Measurements from ENCODE around the gene KLHL3.

KLHL3 gene

DNA sequence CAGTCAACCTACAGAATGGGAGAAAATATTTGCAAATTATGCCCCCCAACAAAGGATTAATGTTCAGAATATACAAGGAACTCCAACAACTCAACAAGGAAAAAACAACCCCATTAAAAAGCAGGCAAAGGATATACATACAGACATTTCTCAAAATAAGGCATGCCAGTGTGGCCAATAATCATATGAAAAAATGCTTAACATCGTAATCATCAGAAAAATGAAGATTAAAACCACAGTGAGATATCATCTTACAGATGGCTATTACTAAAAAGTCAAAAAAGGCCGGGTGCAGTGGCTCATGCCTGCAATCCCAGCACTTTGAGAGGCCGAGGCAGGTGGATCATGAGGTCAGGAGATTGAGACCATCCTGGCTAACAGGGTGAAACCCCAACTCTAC, 103.2 kb downstream of the KLHL3 start:
- H3K4me1 Mint-ChIP-seq (ENCODE audit: low read depth), result no peaks in the 10 kb centered on the region
- no peaks in the 10 kb centered on the region for H3K27me3 Mint-ChIP-seq (ENCODE audit: low read depth)
- no peak overlapping the region for H3K4me3 Mint-ChIP-seq
- H3K9me3 Mint-ChIP-seq, result no peaks in the 10 kb centered on the region
- H3K36me3 Mint-ChIP-seq (ENCODE audit: low read depth), result no peaks in the 10 kb centered on the region
- no peak overlapping the region for H3K27ac Mint-ChIP-seq

DNA sequence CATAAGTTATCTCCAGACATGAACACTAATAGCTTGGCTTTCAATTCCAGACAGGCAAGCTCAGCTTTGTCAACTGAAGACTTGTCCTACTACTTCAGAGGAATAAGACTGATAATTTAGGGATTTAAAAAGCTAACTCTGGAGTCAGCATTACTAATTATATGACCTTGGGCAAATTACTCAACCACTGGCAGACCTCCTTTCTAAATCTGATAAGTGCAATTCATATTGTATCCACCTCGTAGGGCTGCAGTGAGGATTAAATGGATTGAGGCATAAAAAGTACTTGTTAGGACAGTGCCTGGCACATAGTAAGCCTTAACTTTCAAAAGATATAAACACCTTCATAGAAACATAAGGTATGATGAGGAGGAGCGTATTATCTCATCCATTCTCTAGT, 104.4 kb downstream of the KLHL3 start:
- no peaks in the 10 kb centered on the region for H3K9me3 Mint-ChIP-seq
- no peak overlapping the region for H3K27ac Mint-ChIP-seq
- no peaks in the 10 kb centered on the region for H3K4me1 Mint-ChIP-seq (ENCODE audit: low read depth)
- no peaks in the 10 kb centered on the region for H3K27me3 Mint-ChIP-seq (ENCODE audit: low read depth)
- no peak overlapping the region for H3K4me3 Mint-ChIP-seq
- no peaks in the 10 kb centered on the region for H3K36me3 Mint-ChIP-seq (ENCODE audit: low read depth)

DNA sequence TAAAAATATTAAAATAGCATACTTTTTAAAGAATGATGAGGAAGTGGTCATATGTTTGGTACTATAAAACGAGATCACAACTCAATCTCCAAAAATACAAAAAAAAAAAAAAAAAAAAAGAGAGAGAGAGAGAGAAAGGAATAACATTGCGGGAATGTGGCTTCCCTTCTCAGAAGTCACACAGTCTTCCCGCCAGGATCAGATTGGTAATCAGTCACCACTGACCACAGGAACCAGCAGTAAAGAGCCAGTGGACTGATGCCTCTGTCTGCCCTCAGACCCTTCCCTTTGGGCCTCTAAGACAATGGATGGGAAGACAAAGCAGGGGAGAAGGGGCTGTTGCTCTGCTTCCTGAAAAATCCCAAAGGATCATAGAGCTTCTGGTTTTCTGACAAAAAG, 104.9 kb downstream of the KLHL3 start:
- no peaks in the 10 kb centered on the region for H3K4me1 Mint-ChIP-seq (ENCODE audit: low read depth)
- no peak overlapping the region for H3K4me3 Mint-ChIP-seq
- H3K27ac Mint-ChIP-seq, result no peak overlapping the region
- no peaks in the 10 kb centered on the region for H3K9me3 Mint-ChIP-seq
- H3K36me3 Mint-ChIP-seq (ENCODE audit: low read depth), result no peaks in the 10 kb centered on the region
- no peaks in the 10 kb centered on the region for H3K27me3 Mint-ChIP-seq (ENCODE audit: low read depth)

DNA sequence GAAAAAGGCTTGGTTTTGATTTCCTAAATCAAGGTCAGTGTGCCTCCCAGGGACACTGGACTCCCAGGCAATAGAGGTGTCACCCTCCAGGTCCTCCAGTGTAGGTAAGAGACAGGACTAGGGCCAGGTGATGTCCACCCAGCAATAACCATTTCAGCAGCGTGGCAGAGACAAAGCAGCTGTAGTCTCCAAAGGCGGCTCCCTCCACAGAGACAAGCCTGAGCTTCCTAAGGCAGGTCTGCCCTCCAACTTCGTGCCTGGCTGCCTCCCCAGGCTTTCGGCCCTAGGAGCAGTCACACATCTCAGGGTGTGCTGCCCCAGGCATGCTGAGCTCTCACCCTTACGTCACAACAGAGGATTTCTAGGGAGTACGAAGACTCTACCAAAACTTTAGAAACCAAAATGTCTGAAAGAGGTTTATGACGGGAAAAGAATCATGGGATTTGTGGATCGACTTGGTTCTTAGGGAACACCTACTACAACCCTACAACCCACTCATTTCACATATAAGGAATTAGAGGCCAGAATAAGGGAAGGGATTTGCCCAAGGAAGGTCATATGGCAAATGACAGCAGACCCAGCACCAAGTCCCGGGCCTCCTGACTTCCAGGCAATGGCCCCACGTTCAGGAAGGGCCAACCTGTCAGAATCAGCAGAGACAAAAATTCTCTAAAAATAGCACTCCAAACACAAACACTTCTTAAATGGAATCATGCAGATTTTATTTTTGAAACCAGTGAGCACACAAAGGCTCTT, 105.5 kb downstream of the KLHL3 start:
- no peaks in the 10 kb centered on the region for H3K4me1 Mint-ChIP-seq (ENCODE audit: low read depth)
- H3K4me3 Mint-ChIP-seq, result no peak overlapping the region
- no peaks in the 10 kb centered on the region for H3K27me3 Mint-ChIP-seq (ENCODE audit: low read depth)
- H3K27ac Mint-ChIP-seq, result no peak overlapping the region
- H3K36me3 Mint-ChIP-seq (ENCODE audit: low read depth), result no peaks in the 10 kb centered on the region
- no peaks in the 10 kb centered on the region for H3K9me3 Mint-ChIP-seq

DNA sequence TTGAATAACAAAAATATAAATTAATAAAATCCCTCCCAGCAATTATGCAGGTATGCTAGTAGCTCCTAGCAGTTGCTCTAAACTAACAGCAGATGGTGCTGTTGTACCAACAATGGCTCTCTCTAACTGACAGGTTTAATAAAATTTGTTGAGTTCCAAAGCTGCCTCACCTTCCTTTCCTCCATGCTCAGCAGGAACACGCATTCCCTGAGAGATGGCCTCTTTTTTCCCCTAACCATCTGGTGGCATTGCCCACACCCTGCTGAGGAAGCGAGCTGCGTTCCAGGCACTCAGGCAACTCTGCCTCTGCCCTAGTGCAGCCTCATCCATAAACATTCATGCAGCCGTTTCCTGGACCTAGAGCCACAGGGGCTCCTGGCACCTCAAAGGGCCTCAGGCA, 106.2 kb downstream of the KLHL3 start:
- Mint-ChIP-seq H3K36me3 (ENCODE audit: low read depth) (no peaks in the 10 kb centered on the region), H3K9me3 (no peaks in the 10 kb centered on the region), H3K4me3 (no peak overlapping the region), H3K4me1 (ENCODE audit: low read depth) (no peaks in the 10 kb centered on the region), H3K27ac (no peak overlapping the region), H3K27me3 (ENCODE audit: low read depth) (no peaks in the 10 kb centered on the region)

DNA sequence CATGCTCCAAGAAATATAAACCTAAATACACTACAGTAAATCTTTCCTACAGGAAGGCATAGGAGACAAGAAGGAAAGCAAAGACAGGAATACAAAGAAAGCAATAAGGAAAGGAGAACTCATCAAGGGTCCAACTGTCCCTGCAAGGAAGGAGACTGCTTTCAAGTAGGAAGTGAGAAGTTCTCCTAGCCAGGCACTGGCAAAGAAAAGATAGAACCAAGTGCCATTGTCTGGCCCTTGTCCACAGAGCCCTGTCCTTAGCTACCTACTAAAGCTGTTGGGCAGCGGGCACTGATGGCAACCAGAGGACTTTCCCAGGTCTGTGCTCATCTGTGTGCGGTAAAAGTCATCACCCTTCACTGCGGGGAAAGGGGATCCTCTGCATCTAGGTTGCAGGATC, 108.2 kb downstream of the KLHL3 start:
- Mint-ChIP-seq H3K9me3 (no peaks in the 10 kb centered on the region), H3K27me3 (ENCODE audit: low read depth) (no peaks in the 10 kb centered on the region), H3K27ac (no peak overlapping the region), H3K36me3 (ENCODE audit: low read depth) (no peaks in the 10 kb centered on the region), H3K4me3 (no peak overlapping the region), H3K4me1 (ENCODE audit: low read depth) (no peaks in the 10 kb centered on the region)

DNA sequence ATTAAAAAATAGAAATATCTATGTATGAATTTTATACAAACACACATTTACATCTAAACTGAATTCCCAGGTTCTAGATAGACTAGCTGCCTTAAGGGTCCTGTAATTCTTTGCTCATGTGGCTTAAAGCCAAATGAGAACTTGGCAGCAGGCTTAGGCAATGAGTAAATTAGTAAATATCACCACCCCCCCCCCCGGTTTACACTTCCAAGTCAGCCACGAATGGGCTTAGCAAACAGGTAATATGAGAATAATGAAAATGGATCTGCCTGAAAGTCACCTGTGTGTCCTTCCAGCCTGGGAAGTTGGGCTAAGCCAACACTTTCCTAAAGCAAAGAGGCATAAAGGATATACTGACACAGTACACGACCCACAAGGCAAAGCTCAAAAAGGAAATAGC, 108.6 kb downstream of the KLHL3 start:
- Mint-ChIP-seq H3K27me3 (ENCODE audit: low read depth) (no peaks in the 10 kb centered on the region), H3K27ac (no peak overlapping the region)

DNA sequence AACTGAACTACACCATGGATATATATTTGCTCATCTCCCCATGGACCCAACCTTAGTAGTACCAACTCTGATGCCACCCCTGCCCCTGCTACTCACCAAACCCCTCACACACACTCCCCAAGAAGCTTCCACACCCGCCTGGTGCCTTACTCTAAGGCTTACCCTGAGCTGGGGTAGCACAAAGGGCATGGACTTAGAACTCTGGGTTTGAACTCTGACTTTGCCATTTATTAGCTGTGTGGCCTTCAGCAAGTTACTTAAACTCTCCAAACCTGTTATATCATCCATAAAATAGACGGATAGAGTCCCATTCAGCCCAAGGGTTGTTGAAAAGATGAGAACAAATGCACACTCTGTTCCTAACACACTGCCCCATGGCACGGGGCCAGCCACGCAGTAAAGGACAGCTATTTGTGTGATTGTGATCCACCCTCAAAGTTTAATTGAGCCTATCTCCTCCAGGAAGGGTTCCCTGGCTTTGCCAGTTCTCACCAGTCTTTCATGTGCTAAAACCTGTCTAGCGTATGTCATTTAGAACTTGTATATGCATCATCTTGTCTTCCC, 111.0 kb downstream of the KLHL3 start:
- Mint-ChIP-seq H3K4me3 (no peak overlapping the region), H3K36me3 (ENCODE audit: low read depth) (no peaks in the 10 kb centered on the region), H3K27me3 (ENCODE audit: low read depth) (no peaks in the 10 kb centered on the region), H3K4me1 (ENCODE audit: low read depth) (no peaks in the 10 kb centered on the region), H3K9me3 (no peaks in the 10 kb centered on the region), H3K27ac (no peak overlapping the region)

More for the DNA sequence above, 108.6 kb downstream of the KLHL3 start:
- no peaks in the 10 kb centered on the region for H3K9me3 Mint-ChIP-seq
- H3K36me3 Mint-ChIP-seq (ENCODE audit: low read depth), result no peaks in the 10 kb centered on the region
- no peak overlapping the region for H3K4me3 Mint-ChIP-seq
- H3K4me1 Mint-ChIP-seq (ENCODE audit: low read depth), result no peaks in the 10 kb centered on the region

DNA sequence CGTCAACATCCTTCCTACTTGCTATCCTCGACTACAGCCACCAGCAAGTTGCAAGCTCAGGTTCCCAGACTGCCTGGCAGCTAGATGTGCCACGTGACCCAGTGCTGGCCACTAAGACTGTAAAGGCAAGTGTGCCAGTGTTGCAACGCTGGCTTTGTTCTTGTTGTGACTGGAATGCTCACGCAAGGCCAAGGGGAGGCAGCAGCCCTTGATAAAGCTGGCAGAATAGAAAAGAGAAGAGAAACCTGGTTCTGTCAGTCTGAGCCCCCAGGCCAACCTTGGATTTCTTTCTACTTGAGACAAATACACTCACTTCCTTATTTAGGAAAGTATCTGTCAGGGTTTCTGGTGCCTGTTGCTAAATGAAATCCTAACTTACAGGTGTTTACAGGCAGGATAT, 113.0 kb downstream of the KLHL3 start:
- H3K9me3 Mint-ChIP-seq, result no peaks in the 10 kb centered on the region
- H3K27ac Mint-ChIP-seq, result no peak overlapping the region
- H3K4me3 Mint-ChIP-seq, result no peak overlapping the region
- H3K27me3 Mint-ChIP-seq (ENCODE audit: low read depth), result no peaks in the 10 kb centered on the region
- H3K36me3 Mint-ChIP-seq (ENCODE audit: low read depth), result no peaks in the 10 kb centered on the region
- H3K4me1 Mint-ChIP-seq (ENCODE audit: low read depth), result no peaks in the 10 kb centered on the region

DNA sequence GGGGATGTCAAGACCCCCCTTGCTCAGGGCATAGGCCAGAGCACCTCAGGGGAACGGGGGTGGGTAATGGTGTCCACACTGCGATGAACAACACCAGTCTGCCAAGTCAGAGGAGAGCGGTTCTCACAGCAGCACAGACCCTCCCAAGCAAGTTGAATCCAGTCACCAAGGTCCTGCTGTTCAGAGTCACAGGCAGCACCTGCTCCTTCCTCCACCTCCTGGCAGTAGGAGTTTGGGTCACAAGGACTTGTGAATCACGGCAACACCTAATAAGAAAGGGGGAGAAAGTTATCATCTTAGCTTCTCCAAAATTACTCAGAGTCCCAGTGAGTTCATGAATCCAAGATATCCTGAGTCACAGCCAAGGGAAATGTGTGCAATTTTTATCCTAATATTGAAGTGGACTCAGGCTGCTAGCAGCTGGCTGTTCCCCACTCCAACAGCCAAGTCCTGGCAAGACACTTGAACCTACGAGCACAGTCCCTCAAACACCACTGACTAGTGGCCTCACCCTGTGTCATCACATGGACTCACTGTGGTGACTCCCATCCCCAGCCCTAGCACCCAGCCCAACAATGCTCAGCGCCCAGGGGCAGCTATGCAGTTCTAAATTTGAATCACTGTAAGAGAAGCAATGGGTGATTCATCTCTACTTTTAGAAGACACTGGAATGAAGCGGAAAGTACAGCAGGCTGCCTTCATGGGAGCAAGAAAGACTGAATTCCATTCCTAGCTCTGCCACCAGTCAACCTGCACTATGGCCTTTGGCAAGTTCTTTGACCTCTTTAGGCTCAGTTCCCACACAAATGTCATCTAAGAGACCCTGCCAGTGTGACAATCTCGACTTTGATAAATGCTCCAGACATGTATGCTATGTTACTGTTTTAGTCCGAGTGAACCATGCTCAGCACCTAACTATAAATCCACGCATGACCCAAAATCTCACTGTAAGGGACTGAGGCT, 113.7 kb downstream of the KLHL3 start:
- no peak overlapping the region for H3K27ac Mint-ChIP-seq
- no peak overlapping the region for H3K4me3 Mint-ChIP-seq
- H3K9me3 Mint-ChIP-seq, result no peaks in the 10 kb centered on the region
- H3K4me1 Mint-ChIP-seq (ENCODE audit: low read depth), result no peaks in the 10 kb centered on the region
- H3K36me3 Mint-ChIP-seq (ENCODE audit: low read depth), result no peaks in the 10 kb centered on the region
- no peaks in the 10 kb centered on the region for H3K27me3 Mint-ChIP-seq (ENCODE audit: low read depth)

DNA sequence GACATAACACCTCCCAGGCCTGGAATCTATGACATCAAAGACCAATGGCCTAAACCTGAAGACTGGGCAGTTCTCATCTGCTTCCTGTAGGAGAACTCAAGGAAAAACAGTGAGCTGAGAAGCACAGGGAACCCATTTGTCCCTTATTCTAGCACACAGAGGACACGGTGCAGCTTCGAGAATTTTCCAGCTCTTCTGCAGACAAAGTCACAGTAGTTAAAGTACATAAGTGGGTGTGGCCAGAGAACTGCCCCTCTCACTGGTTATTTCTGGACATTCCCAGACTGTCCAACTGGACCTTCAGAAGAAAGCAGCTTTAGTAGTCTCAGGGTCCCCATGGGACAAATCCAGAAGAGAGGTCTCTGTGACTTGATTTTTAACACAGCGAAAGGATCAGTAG, 114.6 kb downstream of the KLHL3 start:
- Mint-ChIP-seq H3K4me1 (ENCODE audit: low read depth) (no peaks in the 10 kb centered on the region), H3K4me3 (no peak overlapping the region), H3K36me3 (ENCODE audit: low read depth) (no peaks in the 10 kb centered on the region), H3K9me3 (no peaks in the 10 kb centered on the region), H3K27ac (no peak overlapping the region), H3K27me3 (ENCODE audit: low read depth) (no peaks in the 10 kb centered on the region)

DNA sequence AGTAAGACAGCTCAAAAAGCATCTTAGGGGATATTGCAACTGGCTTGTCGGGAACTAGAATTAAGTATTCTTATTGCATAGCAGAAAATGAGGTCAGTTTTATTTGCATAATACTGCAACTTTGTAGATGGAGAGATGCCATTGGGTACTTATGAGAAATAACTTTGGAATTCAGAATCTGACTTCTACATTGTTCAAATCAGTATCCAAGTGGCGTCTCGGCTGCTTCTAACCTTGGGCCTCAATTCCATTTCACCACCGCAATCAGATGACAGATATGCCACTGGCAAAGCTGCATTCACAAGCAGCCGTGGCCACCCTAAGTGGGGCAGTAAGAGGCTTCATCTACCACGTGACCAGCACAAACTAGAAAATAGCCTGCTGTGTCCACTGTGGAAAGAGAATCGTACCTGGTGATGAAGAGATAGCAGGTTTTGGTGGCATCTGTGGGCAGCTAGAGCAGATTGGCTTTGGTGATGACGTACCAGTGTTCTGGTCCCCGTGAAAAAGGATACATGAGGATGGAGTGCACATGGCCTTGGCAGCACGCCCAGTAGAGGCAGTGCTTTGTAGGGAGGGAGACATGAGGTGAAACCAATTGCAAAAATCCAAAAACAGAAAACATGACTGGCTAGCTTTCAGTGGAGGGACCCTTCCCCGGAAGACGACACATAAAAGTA, 116.6 kb downstream of the KLHL3 start:
- H3K27ac Mint-ChIP-seq, result no peak overlapping the region
- no peaks in the 10 kb centered on the region for H3K27me3 Mint-ChIP-seq (ENCODE audit: low read depth)
- no peaks in the 10 kb centered on the region for H3K36me3 Mint-ChIP-seq (ENCODE audit: low read depth)

DNA sequence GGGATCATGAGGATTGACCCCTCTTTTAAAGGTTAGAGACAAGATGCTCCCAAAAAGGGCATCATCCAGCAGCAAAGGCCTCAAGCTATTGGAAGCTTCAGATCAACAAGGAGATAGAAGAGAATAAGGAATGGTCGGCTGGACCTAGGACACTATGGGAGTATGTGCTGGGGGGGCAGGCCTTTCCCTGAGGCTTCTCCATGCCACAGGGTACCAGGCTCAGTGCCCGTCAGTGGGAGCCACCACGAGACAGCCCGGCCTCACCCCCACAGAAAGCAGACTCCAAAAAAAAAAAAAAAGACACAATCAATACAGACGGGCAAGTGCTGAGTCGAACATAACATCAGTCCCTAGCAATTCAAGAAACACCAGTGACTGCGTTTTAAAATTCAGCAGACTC, 117.4 kb downstream of the KLHL3 start:
- H3K4me3 Mint-ChIP-seq, result no peak overlapping the region
- peaks cover 4% of the 10 kb centered on the region for H3K4me1 Mint-ChIP-seq (ENCODE audit: low read depth)
- H3K27me3 Mint-ChIP-seq (ENCODE audit: low read depth), result no peaks in the 10 kb centered on the region
- no peaks in the 10 kb centered on the region for H3K9me3 Mint-ChIP-seq
- no peak overlapping the region for H3K27ac Mint-ChIP-seq
- no peaks in the 10 kb centered on the region for H3K36me3 Mint-ChIP-seq (ENCODE audit: low read depth)

More for the DNA sequence above, 116.6 kb downstream of the KLHL3 start:
- no peak overlapping the region for H3K4me3 Mint-ChIP-seq
- no peaks in the 10 kb centered on the region for H3K9me3 Mint-ChIP-seq
- H3K4me1 Mint-ChIP-seq (ENCODE audit: low read depth), result no peaks in the 10 kb centered on the region

DNA sequence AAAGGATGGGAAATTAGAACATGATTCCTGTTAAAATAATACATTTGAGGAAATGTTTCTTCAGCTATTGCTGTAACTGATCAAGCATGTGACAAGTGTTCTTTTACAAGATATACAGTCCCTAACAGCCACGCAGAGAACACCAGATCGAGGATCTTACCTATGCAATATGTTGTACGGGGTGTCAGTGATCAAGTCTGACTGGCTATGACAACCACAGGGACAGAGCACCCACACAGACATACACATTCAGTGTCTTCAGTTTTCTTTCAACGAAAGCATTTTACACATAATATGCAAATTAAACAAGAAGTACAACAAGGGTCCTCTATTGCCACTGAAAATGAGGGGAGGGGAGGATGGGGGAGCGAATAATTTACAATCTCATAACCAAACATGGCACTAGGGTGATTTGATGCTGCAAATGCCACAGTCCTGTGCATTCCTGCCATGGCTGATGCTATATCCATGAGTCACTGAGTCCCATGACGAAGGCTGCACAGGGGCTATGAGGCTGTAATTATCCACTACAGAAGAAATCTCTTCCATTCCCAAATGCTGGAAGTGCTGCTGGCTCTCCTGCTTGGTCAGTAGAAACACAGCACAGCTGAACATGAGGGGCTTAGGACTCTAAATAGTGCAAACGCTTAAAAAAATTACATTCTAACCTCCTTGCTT, 118.2 kb downstream of the KLHL3 start:
- H3K4me1 Mint-ChIP-seq (ENCODE audit: low read depth), result peaks cover 4% of the 10 kb centered on the region
- no peaks in the 10 kb centered on the region for H3K9me3 Mint-ChIP-seq
- no peak overlapping the region for H3K27ac Mint-ChIP-seq
- H3K27me3 Mint-ChIP-seq (ENCODE audit: low read depth), result no peaks in the 10 kb centered on the region
- no peaks in the 10 kb centered on the region for H3K36me3 Mint-ChIP-seq (ENCODE audit: low read depth)
- no peak overlapping the region for H3K4me3 Mint-ChIP-seq
